HG03469 (cell line): ENCODE measurements around the gene TSPAN9.

ENCODE experiments used
- ATAC-seq: cut with Tn5 transposase; IDR thresholded peaks from one replicate; pipeline ENCODE4 v1.9.1; 2021; ENCODE audit warnings: mild to moderate bottlenecking, moderate library complexity, moderate number of reproducible peaks; ENCODE audit not compliant: unreplicated experiment

TSPAN9 gene

DNA sequence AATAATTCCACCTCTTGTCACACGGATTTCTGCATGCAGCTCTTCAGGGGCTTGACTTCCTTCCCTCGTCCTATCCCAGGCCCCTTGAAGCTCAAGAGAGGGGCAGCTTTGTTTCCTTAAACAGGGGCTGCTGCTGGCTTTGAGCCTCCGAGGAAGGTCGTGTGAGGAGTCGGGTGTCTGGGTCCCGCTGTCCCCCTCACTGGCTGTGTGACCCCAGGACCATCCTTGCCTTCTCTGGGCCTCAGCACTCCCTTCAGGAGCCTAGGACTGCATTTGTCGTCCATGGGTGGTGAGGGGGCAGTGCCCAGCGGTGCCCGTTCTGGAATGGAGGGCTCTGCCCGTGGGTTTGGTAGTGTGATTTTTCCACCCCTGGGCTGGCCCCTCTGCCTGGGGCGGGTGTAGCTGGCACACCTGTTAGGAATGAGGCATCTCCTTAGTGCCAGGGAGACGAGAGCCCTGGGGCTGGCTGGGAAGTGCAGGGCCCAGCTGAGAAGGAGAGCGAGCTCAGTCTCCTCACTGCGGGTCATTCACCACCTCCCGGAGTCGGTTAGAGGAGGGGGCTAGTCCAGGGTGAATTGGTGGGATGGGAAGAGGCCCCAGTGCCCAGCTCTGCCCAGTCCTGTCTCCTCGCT, 60.8 kb downstream of the TSPAN9 start:
- no peak for ATAC-seq

DNA sequence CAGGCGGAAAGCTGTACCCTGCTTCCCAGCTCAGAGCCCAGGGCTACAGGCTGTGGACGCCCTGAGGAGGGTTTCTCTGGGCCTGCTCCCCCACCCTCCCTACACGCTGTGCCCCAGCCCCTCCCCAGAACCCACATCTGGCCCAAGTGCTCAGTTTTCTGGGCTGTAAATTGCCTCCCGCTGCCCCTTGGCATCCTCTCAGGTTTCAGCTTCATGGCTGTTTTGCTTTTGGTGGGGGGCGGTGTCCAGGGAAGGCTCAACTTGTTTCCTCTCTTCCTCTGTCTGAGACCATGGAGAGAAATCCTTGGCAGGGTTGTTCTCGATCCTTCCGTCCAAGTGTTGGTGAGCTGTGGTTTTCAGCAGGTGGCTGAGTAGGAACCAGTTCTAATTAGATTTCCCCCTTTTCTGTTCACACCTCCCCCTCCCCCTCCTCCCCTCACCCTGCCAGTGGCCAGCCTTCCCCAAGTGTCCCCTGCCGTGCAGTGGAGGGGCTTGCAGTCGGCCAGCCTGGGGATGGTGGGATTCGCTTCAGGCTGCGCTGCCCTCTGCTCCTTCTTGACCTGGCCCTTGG, 61.8 kb downstream of the TSPAN9 start:
- ATAC-seq: no peak

DNA sequence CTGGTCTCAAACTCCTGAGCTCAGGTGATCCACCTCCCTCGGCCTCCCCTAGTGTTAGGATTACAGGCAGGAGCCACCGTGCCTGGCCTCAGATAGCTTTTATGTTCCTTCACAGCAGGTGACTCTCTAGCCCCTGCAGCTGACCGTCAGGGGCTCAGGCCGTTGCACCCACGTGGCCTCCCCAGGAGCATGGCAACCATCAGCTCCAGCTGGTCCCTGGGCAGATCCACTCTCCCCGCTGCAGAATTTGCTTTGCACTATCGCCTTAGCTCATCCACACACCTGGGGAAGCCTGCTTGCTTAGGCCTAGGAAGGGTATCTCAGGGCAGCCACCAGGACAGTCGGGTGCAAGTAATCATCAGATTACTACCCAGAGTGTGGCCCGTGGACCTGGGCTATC, 62.6 kb downstream of the TSPAN9 start:
- ATAC-seq: no peak

- ATAC-seq: no peak
These were observed 63.1 kb downstream of the TSPAN9 start for GRCh38 chr12:3140284-3140683.

GRCh38 chr12:3141339-3142321, 64.5 kb downstream of the TSPAN9 start:
- ATAC-seq: no peak

GRCh38 chr12:3142386-3142785, 65.2 kb downstream of the TSPAN9 start:
- no peak for ATAC-seq

DNA sequence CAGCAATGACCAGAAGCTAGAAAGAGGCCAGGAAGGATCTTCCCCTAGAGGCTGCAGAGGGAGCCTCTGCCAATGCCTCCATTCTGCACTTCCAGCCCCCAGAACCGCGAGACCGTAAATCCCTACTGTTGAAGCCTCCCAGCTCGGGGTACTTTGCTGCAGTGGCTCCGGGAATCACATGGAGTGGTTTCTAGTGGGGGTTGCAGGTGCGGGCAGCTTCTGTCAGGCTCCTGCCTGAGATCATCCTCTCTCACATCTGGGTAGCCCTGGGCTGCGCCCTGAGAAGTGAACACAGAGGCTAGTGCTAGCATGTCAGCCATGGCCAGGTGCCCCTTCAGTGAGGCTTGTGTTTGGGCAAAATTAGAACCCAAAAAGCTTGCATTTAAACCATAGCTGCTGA, 67.3 kb downstream of the TSPAN9 start:
- no peak for ATAC-seq

DNA sequence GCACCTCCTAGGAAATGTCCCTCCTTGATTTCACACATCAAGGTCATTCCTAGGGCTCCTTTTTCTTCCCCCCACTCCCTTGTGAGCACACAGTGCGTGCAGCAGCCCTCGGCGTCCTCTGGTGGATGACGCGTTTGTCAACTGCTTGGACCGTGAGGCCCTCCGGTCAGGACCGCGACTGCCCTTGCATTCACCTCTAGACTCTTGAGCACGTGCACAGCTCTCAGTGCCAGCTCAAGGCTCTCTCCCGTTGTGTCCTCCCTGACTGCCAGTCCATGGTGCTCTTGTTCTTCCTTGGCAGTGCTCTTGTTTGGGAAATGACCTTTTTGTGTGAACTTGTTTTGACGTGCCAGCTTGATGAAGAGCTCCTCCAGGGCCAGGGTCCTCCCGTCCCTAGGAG, 67.9 kb downstream of the TSPAN9 start:
- no peak for ATAC-seq

DNA sequence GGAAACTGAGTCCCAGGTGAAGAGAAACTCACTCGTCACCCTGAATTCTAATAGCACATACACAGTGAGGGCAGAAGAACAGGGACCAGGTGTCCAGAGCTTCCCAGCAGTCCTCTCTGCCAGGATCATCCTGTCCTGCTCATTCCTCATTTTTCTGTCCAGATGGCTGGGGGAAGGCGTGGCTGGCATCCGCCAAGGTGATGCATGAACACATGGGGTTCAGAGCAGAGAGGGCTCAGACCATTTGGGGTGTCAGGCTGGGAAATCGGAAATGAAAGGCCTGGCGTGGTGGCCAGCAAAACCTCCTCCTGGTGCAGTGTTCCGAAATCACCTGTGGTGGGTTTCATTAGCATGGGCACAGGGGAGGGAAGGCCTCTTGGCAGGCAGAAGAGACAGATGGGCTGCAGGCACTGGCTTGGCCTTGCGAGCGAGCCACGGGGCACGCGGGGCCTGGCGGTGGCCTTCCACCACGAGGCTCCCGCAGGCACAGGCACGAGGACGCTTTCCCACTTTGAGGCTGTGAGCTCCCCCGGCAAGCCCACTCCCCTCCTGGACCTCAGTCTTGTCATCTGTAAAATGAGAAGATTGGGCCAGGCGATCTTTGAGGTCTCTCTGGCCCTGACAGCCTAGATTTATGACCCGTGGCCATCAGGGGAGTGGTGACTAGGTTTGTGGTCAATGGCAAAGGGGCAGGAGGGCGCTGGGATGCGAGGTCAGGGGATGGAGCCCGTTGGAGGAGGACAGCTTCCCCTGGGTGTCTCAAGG, 68.5 kb downstream of the TSPAN9 start:
- ATAC-seq: no peak

DNA sequence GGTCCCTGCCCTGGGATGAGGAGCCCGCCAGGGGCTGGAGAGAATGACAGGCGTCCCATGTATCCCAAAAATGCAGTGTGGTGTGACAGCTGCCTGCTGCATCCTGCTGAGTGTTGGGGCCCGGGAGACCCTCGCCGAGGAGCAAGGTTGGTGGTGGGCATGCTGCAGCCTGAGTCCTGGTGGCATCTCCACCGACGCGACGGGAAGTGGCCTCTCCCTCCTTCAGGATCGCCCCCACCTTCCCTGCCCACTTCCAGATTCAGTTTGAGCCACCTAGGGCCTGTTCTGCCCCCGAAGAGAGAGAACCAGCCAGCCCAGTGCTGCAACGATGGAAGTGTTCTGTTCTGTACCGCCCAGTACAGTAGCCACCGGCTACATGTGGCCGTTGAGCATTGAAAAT, 70.1 kb downstream of the TSPAN9 start:
- no peak for ATAC-seq

GRCh38 chr12:3148366-3149000, 71.3 kb downstream of the TSPAN9 start:
- no peak for ATAC-seq

- no peak for ATAC-seq
These were observed 72.5 kb downstream of the TSPAN9 start for GRCh38 chr12:3149515-3150307.

GRCh38 chr12:3150308-3150670, 73.1 kb downstream of the TSPAN9 start:
- no peak for ATAC-seq

DNA sequence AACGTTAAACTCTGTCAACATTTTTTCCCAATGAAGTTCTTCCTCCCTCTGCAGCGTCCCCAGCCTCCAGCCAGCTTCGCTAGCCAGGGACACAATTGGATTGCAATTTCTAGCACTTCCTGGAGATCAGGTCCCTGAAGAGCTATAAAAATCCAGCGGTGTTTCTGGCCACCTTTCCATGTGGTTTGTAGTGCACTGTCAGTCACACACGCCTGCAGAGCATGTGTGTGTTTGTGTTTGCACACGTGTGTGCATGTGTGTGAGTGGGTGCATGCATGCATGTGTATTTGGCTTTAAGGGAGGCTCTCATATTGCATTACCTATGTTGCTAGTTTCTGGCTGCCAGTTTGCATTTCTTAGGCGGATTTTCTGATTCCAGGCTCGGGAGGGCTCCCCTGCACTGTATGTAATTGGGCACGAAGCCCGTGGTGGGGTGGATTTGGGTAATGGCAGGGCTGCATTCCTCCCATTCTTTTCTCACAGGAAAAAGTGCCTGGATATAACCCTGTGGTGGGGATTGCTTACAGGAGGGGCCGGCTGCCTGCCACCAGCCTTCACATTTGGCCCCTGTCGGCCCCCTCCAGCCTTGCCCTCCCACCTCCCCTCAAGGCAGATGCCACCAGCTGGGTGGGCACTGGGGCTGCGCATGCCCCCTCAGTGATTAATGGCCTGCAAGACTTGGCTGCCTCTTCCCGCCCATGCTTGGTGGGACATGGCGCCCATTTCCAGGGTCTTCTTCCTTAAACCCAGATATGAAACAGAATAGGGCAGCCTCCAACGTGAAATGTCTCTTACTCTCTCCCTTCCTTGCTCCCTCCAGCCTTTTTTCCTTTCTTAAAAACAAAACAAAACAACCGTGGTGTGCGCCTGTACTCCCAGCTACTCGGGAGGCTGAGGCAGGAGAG, 74.0 kb downstream of the TSPAN9 start:
- no peak for ATAC-seq

- no peak for ATAC-seq
These were observed 74.9 kb downstream of the TSPAN9 start for GRCh38 chr12:3152011-3152511.

DNA sequence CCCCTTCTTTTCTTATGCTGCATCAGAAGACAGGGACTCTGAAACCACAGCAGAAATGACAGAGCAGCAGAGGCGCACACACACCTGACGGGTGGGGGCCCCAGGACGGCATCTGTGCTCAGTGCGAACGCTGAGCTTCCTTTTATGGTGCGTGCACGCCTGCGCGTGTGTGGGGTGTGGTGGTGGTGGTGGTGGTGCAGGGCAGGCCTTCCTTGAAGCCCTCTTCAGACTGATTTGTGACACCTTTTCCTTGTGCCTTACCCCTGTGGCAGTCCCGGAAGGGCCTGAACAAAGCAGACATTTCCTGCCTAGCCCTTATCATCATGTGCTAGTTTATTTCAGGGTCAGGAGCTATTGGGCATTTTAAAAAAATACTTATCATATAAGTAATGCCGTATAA, 75.7 kb downstream of the TSPAN9 start:
- ATAC-seq: no peak

DNA sequence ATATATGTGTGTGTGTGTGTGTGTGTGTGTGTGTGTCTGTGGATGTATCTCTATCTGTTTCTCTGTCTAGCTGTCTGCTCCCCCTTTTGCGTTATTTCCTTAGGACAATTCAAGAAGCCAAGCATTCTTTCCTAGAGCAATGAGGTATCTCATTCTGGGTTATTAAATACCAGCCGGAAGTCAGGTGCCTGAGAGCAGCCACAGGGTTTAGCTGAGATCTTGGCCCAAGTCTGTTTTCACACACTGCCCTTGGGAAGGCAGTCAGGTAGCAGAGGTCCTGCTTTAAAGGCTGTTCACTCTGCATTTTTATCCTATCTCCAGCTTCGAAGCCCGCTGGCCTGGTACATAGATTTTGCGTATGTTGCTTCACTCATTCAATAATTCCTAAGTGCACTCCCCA, 76.8 kb downstream of the TSPAN9 start:
- no peak for ATAC-seq

GRCh38 chr12:3155702-3156370, 78.7 kb downstream of the TSPAN9 start:
- ATAC-seq: no peak
